Right lobe of liver (tissue), 6 donors: ENCODE data around the gene EPHB1. TPM values are rescaled to one million over a fixed set of nuclear protein-coding genes. Genes with fewer than 3 reads are reported as not detected.

Experiments
- ATAC-seq, 4 donors: fragments of 200-7000 bp; cut with Tn5 transposase; one replicate each; pipeline ENCODE4 v1.9.1; 2020; ENCODE audit warnings: mild to moderate bottlenecking in 4 of 4, moderate library complexity in 4 of 4
- DNase-seq, 3 donors: peaks; one replicate each; pipeline ENCODE4 v3.0.0-alpha.2; 2020
- H3K27ac ChIP-seq, 3 donors: fragments of 200-600 bp; one replicate each; pipeline ENCODE4 v1.8.0; 2022
- H3K27me3 ChIP-seq, 2 donors: fragments of 200-600 bp; one replicate each; pipeline ENCODE4 v1.8.0; 2022
- H3K36me3 ChIP-seq, 4 donors: fragments of 200-600 bp; sonication (generic) in 1 of 4; one replicate each; pipeline versions ENCODE4 v1.5.1 to v1.8.0; 2017 to 2022; ENCODE audit warnings: control low read depth in 1 of 4
- H3K4me1 ChIP-seq, 4 donors: fragments of 200-600 bp; sonication (generic) in 1 of 4; one replicate each; pipeline versions ENCODE4 v1.5.1 to v1.8.0; 2017 to 2022; ENCODE audit warnings: control low read depth in 1 of 4
- H3K4me3 ChIP-seq, 3 donors: fragments of 200-600 bp; one replicate each; pipeline ENCODE4 v1.8.0; 2022
- H3K9me3 ChIP-seq, 4 donors: fragments of 200-600 bp; sonication (generic) in 1 of 4; one replicate each; pipeline versions ENCODE4 v1.5.1 to v1.8.0; 2017 to 2022; ENCODE audit warnings: control low read depth in 1 of 4
- CTCF ChIP-seq, 4 donors: fragments of 200-600 bp in 3 of 4; fragments of 450-650 bp in 1 of 4; IDR thresholded peaks; one replicate each; pipeline versions ENCODE4 v1.5.1 to v1.8.0; 2016 to 2022; ENCODE audit warnings: antibody characterized with exemption in 4 of 4, mild to moderate bottlenecking in 2 of 4
- POLR2A ChIP-seq: fragments of 450-650 bp; IDR thresholded peaks from one replicate; pipeline ENCODE4 v1.6.1; 2017; ENCODE audit warnings: antibody characterized with exemption, mild to moderate bottlenecking
- WGBS: methylation state at CpG from one replicate; pipeline ENCODE4 v1.1.6; 2018; ENCODE audit warnings: low coverage, low lambda C conversion rate; ENCODE audit not compliant: insufficient coverage; ENCODE audit errors: missing lambda C conversion rate; 5-methylcytosine and 5-hydroxymethylcytosine counted together
- intact Hi-C, 2 donors: fragments of 100-400 bp; cut with DNase I; formaldehyde crosslinking; loops; one replicate each; pipeline versions ENCODE4 v1.11.2 to v1.14.1; 2022
- total RNA-seq, 6 experiments: library from RNA; depleted of rRNA in 2 of 6; stranded (reverse); fragments of >200 nt in 2 of 6; fragmentation: NEBNext Ultra II Directional in 3 of 6; extraction: Animal tissue kit (Norgen Biotek cat#: 25700) in 3 of 6; gene quantifications; one replicate each; pipeline versions ENCODE4 v1.1.0 to v1.2.4, GENCODE V29; 2016 to 2023
- donor health status: DM: no; HTN: yes; CAD: no.
- donor health status: DM: no; HTN: no; CAD: no.
- donor health status: DM: no; HTN: no; CAD: no.
- donor health status: DM: no; HTN: yes; CAD: no.
- donor health status: DM: no; HTN: yes; CAD: no.

EPHB1 gene
- total RNA-seq, 6 experiments from 2014 or later, result 0.63 to 10.9 (median 1.8) TPM

- Histone ChIP-seq H3K27ac (no peak overlapping the region), H3K36me3 (no peaks in the 10 kb centered on the region), H3K9me3 (no peaks in the 10 kb centered on the region), H3K4me1 (peaks cover 0 to 13% (median 3%) of the 10 kb centered on the region in 4 donors), H3K4me3 (no peak overlapping the region), H3K27me3 (peaks cover 8 to 12% of the 10 kb centered on the region in 2 donors)
- TF ChIP-seq POLR2A (no peak), CTCF (IDR thresholded peaks at IDR 0.05) (no peak)
- 56% methylated on average over 13 of the region's 13 CpGs for WGBS
- ATAC-seq, result no peak
- DNase-seq, result no peak
- intact Hi-C loops, result loop anchor here (10.0 kb wide), 3 partner anchors 447 to 1097 kb away; no protein-coding TSS in a partner anchor
Observed at GRCh38 chr3:134797741-134798451, 2.8 kb downstream of the EPHB1 start.

- peaks cover 8 to 12% of the 10 kb centered on the region in 2 donors for H3K27me3 ChIP-seq
- H3K36me3 ChIP-seq, result no peaks in the 10 kb centered on the region
- H3K4me1 ChIP-seq, result peaks cover 0 to 13% (median 3%) of the 10 kb centered on the region in 4 donors
- ATAC-seq, result no peak
- TF ChIP-seq CTCF (IDR thresholded peaks at IDR 0.05), result no peak
- TF ChIP-seq POLR2A, result no peak
- intact Hi-C loops, result loop anchor here (10.0 kb wide), 3 partner anchors 446 to 1096 kb away; no protein-coding TSS in a partner anchor
- H3K9me3 ChIP-seq, result no peaks in the 10 kb centered on the region
- H3K27ac ChIP-seq, result no peak overlapping the region
- H3K4me3 ChIP-seq, result no peak overlapping the region
- no peak for DNase-seq
- whole genome bisulfite sequencing, result 65% methylated on average over 7 of the region's 9 CpGs
Observed at GRCh38 chr3:134798681-134799311, 3.7 kb downstream of the EPHB1 start.

- no peak for DNase-seq
- no peak overlapping the region for H3K27ac ChIP-seq
- H3K4me1 ChIP-seq, result peaks cover 0 to 13% (median 3%) of the 10 kb centered on the region in 4 donors
- ATAC-seq, result no peak
- H3K9me3 ChIP-seq, result no peaks in the 10 kb centered on the region
- TF ChIP-seq POLR2A, result no peak
- TF ChIP-seq CTCF (IDR thresholded peaks at IDR 0.05), result no peak
- peaks cover 8 to 12% of the 10 kb centered on the region in 2 donors for H3K27me3 ChIP-seq
- no peaks in the 10 kb centered on the region for H3K36me3 ChIP-seq
- intact Hi-C loops, result loop anchor here (10.0 kb wide), 3 partner anchors 445 to 1095 kb away; no protein-coding TSS in a partner anchor
- H3K4me3 ChIP-seq, result no peak overlapping the region
- WGBS, result 55% methylated on average over 4 of the region's 6 CpGs
Observed at GRCh38 chr3:134799393-134799792, 4.3 kb downstream of the EPHB1 start.

GRCh38 chr3:134801204-134801958 lies 6.3 kb downstream of the EPHB1 start:
- WGBS, result 74% methylated on average over 6 of the region's 6 CpGs
- intact Hi-C loops, result no loop called here
- DNase-seq, result no peak

More at GRCh38 chr3:134801204-134801958, 6.3 kb downstream of the EPHB1 start:
- TF ChIP-seq POLR2A (no peak), CTCF (IDR thresholded peaks at IDR 0.05) (no peak)
- Histone ChIP-seq H3K4me3 (no peak overlapping the region), H3K27me3 (peaks cover 1 to 9% of the 10 kb centered on the region in 2 donors), H3K4me1 (peaks cover 0 to 4% (median 0%) of the 10 kb centered on the region in 4 donors), H3K9me3 (no peaks in the 10 kb centered on the region), H3K27ac (no peak overlapping the region), H3K36me3 (no peaks in the 10 kb centered on the region)
- ATAC-seq, result no peak
